Measurements from ENCODE around the gene RCCD1. TPM values are rescaled to one million over a fixed set of nuclear protein-coding genes. Genes with fewer than 3 reads are reported as not detected.

Gene RCCD1
- total RNA-seq, 2 donors from 2014 or later: 15.3 to 17.1 TPM

DNA sequence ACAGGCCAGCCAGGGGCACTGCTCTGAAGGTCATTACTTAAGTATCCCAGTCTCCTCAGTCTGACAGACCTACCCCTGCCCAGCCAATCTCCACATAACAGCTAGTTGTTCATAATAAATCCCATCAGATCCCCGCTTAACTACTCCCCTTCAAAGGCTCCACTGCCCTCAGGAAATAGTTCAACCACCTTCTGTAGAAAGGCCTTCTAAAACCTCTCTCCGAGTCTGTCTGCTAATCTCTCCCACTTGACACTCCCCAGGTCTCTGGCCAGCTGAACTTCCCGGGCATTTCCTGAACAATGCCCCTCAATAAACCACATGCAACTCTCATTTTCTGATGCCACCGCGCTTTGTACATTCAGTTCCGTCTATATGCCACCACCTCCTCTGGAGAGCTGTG lies 33.6 kb downstream of the RCCD1 start:
- DNase-seq (no peak), ATAC-seq (peak; percentile 44)
- intact Hi-C loops (cut with DNase I, micrococcal nuclease): no loop called here

DNA sequence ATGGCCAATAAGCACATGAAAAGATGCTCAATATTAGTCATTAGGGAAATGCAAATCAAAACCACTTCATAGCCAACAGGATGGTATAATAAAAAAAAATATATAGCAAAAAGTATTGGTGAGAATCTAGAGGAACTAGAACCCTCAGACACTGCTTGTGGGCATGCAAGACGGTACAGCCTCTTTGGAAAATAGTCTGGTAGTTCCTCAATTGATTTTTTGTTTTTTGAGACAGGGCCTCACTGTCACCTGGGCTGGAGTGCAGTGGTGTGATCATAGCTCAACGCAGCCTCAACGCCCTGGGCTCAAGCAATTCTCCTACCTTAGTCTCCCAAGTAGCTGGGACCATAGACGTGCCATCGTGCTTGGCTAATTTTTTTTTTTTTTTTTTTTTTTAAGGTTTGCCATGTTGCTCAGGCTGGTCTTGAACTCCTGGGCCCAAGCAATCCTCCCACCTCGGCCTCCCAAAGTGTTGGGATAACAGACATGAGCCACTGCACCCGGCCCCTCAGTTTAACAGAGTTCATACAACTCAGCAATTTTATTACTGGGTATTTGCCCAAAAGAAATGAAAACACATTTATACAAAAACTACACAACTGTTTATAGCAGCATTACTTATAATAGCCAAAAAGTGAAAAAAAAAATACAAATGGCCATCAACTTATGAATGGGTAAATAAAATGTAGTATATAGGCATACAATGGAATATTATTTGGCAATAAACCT lies 34.5 kb downstream of the RCCD1 start:
- intact Hi-C loops (cut with DNase I, micrococcal nuclease): no loop called here
- no peak for DNase-seq
- ATAC-seq: no peak

DNA sequence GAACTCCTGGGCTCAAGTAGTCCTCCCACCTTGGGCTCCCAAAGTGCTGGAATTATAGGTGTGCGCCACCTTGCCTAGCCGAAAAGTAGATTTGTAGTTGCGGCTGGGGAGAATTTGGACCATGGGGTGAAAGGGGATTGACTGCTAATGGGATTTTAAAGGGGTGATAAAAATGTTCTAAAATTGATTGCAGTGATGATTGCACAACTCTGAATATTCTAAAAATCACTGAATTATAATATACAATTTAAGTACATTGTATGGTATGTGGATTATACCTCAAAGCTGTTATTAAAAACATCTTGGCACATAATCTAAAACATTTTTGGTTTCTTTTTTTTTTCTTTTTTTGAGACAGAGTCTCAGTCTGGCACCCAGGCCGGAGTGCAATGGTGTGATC lies 35.8 kb downstream of the RCCD1 start:
- intact Hi-C loops (cut with DNase I, micrococcal nuclease): no loop called here
- DNase-seq: no peak
- no peak for ATAC-seq

DNA sequence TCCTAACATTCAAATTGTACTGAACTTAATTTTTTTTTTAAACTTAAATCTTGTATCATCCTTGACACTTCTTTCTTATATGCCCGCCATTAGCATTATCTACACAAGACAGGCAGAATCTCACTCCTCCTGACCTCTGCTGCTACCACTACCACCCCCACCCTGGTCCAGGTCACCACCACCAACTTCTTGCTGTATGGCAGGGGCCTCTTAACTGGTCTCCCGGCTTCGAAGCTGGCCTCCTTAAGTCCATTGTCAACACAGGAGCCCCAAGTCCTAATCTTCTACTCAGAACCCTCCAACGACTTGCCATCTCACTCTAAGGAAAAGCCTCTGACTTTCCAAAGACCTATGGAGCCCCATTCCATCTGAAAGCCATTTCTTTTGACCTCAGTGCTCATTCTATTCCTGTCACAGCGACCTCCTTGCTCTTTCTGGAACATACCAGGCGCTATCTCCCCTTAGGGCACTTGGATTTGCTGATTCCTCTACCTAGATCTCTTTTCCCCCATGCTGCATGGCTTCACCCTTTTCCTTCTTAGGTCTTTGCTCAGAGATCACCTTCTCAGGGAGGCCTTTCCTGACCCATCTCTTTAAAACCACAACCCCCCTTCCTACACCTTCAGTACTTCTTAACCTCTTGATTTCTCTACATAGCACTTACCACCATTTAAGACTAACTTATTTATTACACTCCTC lies 37.1 kb downstream of the RCCD1 start:
- no peak for DNase-seq
- intact Hi-C loops (cut with DNase I, micrococcal nuclease): no loop called here
- no peak for ATAC-seq

DNA sequence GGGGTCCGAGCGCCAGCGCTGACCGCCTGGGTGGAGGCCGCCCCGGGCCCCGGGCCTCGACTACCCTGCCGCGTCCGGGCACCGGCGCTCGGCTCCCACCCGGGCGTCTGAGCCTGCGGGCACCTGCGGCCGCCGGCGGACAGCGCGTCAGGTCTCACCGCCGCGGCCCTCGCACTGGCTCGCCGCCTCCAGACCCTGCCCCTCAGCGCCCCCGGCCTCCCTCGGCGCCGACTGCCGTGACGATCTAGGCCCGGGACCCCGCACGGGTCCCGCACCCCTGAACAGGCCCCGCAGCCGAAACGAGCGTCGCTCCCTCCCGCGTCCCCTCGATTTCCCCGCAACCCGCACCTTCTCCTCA lies 39.4 kb downstream of the RCCD1 start:
- no peak for DNase-seq
- intact Hi-C loops (cut with DNase I, micrococcal nuclease): no loop called here
- peak; percentile 43 for ATAC-seq

DNA sequence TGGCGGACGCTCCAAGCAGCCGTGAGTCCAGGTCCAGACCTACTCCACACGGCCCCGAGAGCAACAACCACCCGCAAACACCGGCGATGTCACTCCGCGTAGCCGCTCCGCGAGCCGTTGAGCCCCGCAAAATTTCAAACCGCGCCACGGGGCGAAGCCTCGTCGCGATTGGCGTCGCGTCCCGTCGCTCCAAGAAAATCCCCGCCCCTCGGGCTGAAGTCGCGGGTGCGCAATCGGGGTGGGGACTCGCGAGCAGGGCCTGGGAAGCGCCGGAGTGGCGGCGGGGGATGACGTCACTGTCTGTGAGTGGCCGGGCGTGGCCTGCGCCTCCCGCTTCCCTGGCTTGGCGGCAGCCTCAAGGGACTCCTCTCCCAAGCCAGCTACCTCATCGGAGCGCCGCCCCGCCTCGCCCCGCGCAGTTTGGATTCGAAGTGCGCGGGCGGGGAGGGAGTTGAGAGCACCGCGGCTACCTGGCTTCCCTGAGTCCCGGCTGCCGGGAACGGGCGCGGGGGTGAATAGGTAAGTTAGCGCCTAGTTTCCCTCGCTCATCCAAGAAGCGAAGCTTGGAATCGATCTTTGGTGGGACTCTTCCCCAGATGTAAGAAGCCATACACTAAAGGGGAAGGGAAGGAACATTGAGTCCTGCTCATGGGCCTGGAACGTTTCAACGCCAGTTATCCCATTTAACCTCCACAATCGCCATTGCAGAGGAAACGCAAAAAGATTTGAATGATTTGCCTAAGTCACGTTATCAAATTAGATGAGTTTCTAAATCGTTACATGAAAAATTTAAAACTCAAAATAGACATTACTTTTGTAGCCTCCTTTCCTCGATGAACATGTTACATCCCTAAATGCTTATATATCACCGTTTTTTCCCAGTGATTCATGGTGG lies 40.0 kb downstream of the RCCD1 start, which contains the start of gene PRC1:
Gene PRC1, minus strand, starts transcription at position 119 of the 895 bp plus-strand sequence. Its CDS starts 118 bp downstream, at position 1.
- intact Hi-C loops (cut with DNase I, micrococcal nuclease): no loop called here
- ATAC-seq (peak; percentile 97), DNase-seq (peak; percentile 98 to 99)

DNA sequence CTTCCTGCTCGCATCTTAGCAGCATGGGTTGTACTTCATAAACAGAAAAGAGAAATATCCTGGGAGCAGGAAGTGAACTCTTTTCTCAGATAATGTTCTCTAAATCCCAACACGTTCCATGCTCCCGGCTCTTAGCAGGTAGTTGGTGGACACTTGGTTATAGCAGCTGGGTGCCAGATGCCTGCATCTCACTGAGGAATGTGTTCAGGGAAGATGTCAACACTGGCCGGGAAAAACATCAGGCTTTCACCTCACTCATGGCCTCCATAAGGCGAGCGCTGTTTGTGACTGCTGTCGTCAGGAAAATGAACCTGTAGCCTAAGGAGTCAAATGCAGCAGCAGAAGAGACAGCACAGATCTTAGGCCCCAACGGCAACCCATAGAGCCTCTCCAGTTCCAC lies 44.1 kb downstream of the RCCD1 start:
- ATAC-seq (no peak), DNase-seq (no peak)
- intact Hi-C loops (cut with DNase I, micrococcal nuclease): no loop called here

DNA sequence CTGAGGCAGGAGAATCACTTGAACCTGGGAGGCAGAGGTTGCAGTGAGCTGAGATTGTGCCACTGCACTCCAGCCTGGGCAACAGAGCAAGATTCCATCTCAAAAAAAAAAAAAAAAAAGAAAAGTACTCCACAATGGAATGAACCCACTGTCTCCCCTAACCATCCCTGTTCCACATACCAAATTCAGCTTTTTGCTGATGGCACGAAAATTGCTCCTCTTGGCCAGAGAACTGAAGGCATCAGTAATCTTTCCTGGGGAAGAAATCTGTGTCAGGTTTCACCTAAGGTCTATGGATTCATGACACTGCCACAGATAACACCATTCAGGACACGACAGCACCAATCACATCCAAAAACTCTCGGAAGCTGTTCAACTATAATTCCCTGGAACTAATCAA lies 46.5 kb downstream of the RCCD1 start:
- ATAC-seq (no peak), DNase-seq (no peak)
- intact Hi-C loops (cut with DNase I, micrococcal nuclease): no loop called here

DNA sequence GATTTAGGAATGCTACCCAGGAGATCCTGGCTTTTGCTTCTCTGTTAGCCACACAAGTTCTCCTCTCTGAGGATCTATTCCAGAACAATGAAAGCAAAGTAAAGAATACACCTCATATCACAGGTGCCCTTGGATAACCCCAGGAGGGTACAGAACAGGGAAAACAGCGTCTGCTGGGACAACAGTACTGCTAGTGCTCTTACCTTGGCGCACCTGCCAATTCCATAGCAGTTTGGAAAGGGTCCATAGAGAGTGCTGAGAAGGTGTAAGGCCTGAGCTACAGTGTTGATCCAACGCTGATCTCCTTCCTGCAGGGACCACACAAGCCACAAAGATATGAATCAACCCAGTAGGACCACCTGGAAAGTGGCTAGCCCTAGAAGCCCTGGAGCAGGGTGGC lies 52.6 kb downstream of the RCCD1 start:
- ATAC-seq: no peak
- no peak for DNase-seq
- intact Hi-C loops (cut with DNase I, micrococcal nuclease): no loop called here

Other genes with a start within 250 kb of the RCCD1 start
- gene BLM, start 237.5 kb upstream of the RCCD1 start, total RNA-seq: 1 to 10 TPM; 3.3 to 3.6 TPM
- gene FURIN, start 86.3 kb upstream of the RCCD1 start, total RNA-seq: 100 to 1,000 TPM in 1 of 2 donors, 10 to 100 TPM in 1; 74.0 to 101 TPM
- gene FES, start 70.4 kb upstream of the RCCD1 start, total RNA-seq: 1 to 10 TPM; 5.1 to 10.0 TPM
- gene MAN2A2, start 51.6 kb upstream of the RCCD1 start, total RNA-seq: 10 to 100 TPM; 48.4 to 63.7 TPM
- 10 to 100 TPM; 17.3 to 17.5 TPM for gene HDDC3, start 22.3 kb upstream of the RCCD1 start, total RNA-seq
- gene UNC45A, start 19.6 kb upstream of the RCCD1 start, total RNA-seq: 10 to 100 TPM; 53.0 to 58.1 TPM
- 10 to 100 TPM; 13.8 to 31.7 TPM for gene PRC1, start 39.7 kb downstream of the RCCD1 start, total RNA-seq
- gene VPS33B, start 67.7 kb downstream of the RCCD1 start, total RNA-seq: 10 to 100 TPM; 15.1 to 16.9 TPM
- under 1 TPM; 0.40 to 0.61 TPM for gene SV2B, start 145.4 kb downstream of the RCCD1 start, total RNA-seq